SU-DHL-6 (cell line): ENCODE data around the gene UNC13B.

Source experiments
- H2AFZ ChIP-seq: fragments of 200-600 bp; sonication (generic); 2 replicates; pipeline ENCODE4 v1.6.1; 2014; ENCODE audit warnings: low read depth, mild to moderate bottlenecking, moderate library complexity, mixed read lengths, antibody characterized with exemption, low read length; ENCODE audit not compliant: severe bottlenecking
- H3F3A ChIP-seq: fragments of 200-600 bp; shearing (Covaris generic); 2 replicates; pipeline ENCODE4 v1.6.0; 2016; ENCODE audit warnings: antibody characterized with exemption, mild to moderate bottlenecking; ENCODE audit not compliant: insufficient read depth
- H3K27ac ChIP-seq: fragments of 200-600 bp; sonication (generic); 2 replicates; pipeline ENCODE4 v1.5.1; 2016; ENCODE audit warnings: low read depth, mild to moderate bottlenecking, low read length, moderate library complexity, mixed read lengths
- H3K27me3 ChIP-seq: fragments of 200-600 bp; sonication (generic), shearing (Covaris generic); 2 replicates; pipeline ENCODE4 v1.6.0; 2014; ENCODE audit warnings: mild to moderate bottlenecking, low read length
- H3K36me3 ChIP-seq: fragments of 200-600 bp; sonication (generic); 2 replicates; pipeline ENCODE4 v1.6.1; 2014; ENCODE audit warnings: mild to moderate bottlenecking, low read length, mixed read lengths
- H3K4me2 ChIP-seq: fragments of 300-600, 200-600 bp; shearing (Covaris generic), sonication (generic); 2 replicates; pipeline ENCODE4 v1.6.0; 2014; ENCODE audit warnings: low read length, low read depth, mild to moderate bottlenecking; ENCODE audit not compliant: poor library complexity, severe bottlenecking
- H3K4me3 ChIP-seq: fragments of 200-600 bp; sonication (generic); 2 replicates; pipeline ENCODE4 v1.5.1; 2014; ENCODE audit warnings: antibody characterized with exemption, low read length, mild to moderate bottlenecking, mixed read lengths; ENCODE audit not compliant: insufficient read depth, poor library complexity, severe bottlenecking
- H3K79me2 ChIP-seq: fragments of 200-600 bp; sonication (generic); 2 replicates; pipeline ENCODE4 v1.6.1; 2014; ENCODE audit warnings: mild to moderate bottlenecking, low read length, moderate library complexity; ENCODE audit not compliant: insufficient read depth
- H3K9ac ChIP-seq: fragments of 200-600 bp; sonication (generic); 2 replicates; pipeline ENCODE4 v1.7.0; 2014; ENCODE audit warnings: mild to moderate bottlenecking, low read length
- H3K9me2 ChIP-seq: fragments of 200-600 bp; sonication (generic); replicated peaks from 2 replicates; pipeline ENCODE4 v1.6.1; 2014; ENCODE audit warnings: low read length; ENCODE audit not compliant: insufficient read depth
- H3K9me3 ChIP-seq: fragments of 200-600 bp; sonication (generic); 2 replicates; pipeline ENCODE4 v1.6.1; 2014; ENCODE audit warnings: low read length, mixed read lengths; ENCODE audit not compliant: insufficient read depth
- H4K20me1 ChIP-seq: fragments of 200-600 bp; sonication (generic); 2 replicates; pipeline ENCODE4 v1.6.1; 2014; ENCODE audit warnings: low read depth, mild to moderate bottlenecking, antibody characterized with exemption, low read length, moderate library complexity, mixed read lengths
- EZH2phosphoT487 ChIP-seq: fragments of 200-600 bp; sonication (generic), shearing (Covaris generic); conservative IDR thresholded peaks from 2 replicates; pipeline ENCODE4 v1.6.1; 2018; ENCODE audit warnings: mild to moderate bottlenecking, antibody characterized with exemption, low read length, moderate library complexity, mixed read lengths
- TF ChIP-seq, protein P1 (sequence below): fragments of 200-600 bp; sonication (generic); IDR thresholded peaks from one replicate; pipeline ENCODE4 v1.5.1; 2017; ENCODE audit warnings: antibody characterized with exemption, mild to moderate bottlenecking, low read length, moderate library complexity; ENCODE audit not compliant: insufficient read depth, poor library complexity, severe bottlenecking

UNC13B gene

GRCh38 chr9:35380619-35381018 is 218.8 kb downstream of the UNC13B start:
- no peaks in the 10 kb centered on the region for H3K36me3 ChIP-seq

GRCh38 chr9:35385042-35385441 is 223.2 kb downstream of the UNC13B start:
- Histone ChIP-seq H3F3A (no peaks in the 10 kb centered on the region), H3K79me2 (no peaks in the 10 kb centered on the region), H3K27ac (no peak overlapping the region), H2AFZ (no peak overlapping the region), H3K9ac (no peak overlapping the region), H3K4me3 (no peak overlapping the region), H4K20me1 (no peaks in the 10 kb centered on the region), H3K27me3 (no peaks in the 10 kb centered on the region), H3K4me2 (no peak overlapping the region), H3K9me2 (no peaks in the 10 kb centered on the region), H3K9me3 (no peaks in the 10 kb centered on the region), H3K36me3 (no peaks in the 10 kb centered on the region)
- TF ChIP-seq, protein P1, sequence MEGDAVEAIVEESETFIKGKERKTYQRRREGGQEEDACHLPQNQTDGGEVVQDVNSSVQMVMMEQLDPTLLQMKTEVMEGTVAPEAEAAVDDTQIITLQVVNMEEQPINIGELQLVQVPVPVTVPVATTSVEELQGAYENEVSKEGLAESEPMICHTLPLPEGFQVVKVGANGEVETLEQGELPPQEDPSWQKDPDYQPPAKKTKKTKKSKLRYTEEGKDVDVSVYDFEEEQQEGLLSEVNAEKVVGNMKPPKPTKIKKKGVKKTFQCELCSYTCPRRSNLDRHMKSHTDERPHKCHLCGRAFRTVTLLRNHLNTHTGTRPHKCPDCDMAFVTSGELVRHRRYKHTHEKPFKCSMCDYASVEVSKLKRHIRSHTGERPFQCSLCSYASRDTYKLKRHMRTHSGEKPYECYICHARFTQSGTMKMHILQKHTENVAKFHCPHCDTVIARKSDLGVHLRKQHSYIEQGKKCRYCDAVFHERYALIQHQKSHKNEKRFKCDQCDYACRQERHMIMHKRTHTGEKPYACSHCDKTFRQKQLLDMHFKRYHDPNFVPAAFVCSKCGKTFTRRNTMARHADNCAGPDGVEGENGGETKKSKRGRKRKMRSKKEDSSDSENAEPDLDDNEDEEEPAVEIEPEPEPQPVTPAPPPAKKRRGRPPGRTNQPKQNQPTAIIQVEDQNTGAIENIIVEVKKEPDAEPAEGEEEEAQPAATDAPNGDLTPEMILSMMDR: no peak
- no peak for TF ChIP-seq EZH2phosphoT487

More at GRCh38 chr9:35380619-35381018, 218.8 kb downstream of the UNC13B start:
- H3K27me3 ChIP-seq: no peaks in the 10 kb centered on the region
- H3F3A ChIP-seq: no peaks in the 10 kb centered on the region
- H3K4me2 ChIP-seq: no peak overlapping the region
- H3K9me2 ChIP-seq: no peaks in the 10 kb centered on the region
- H3K27ac ChIP-seq: no peak overlapping the region
- H3K4me3 ChIP-seq: no peak overlapping the region
- no peak overlapping the region for H3K9ac ChIP-seq
- H2AFZ ChIP-seq: no peak overlapping the region
- H3K9me3 ChIP-seq: no peaks in the 10 kb centered on the region
- TF ChIP-seq, protein P1: no peak
- TF ChIP-seq EZH2phosphoT487: no peak
- H4K20me1 ChIP-seq: no peaks in the 10 kb centered on the region
- no peaks in the 10 kb centered on the region for H3K79me2 ChIP-seq

GRCh38 chr9:35395076-35395705 is 233.4 kb downstream of the UNC13B start:
- Histone ChIP-seq H3K36me3 (no peaks in the 10 kb centered on the region), H3K27me3 (no peaks in the 10 kb centered on the region), H3K4me2 (no peak overlapping the region), H3F3A (no peaks in the 10 kb centered on the region), H3K9me3 (no peaks in the 10 kb centered on the region), H3K9ac (no peak overlapping the region), H3K79me2 (no peaks in the 10 kb centered on the region), H4K20me1 (no peaks in the 10 kb centered on the region), H3K4me3 (no peak overlapping the region), H3K27ac (no peak overlapping the region), H3K9me2 (no peaks in the 10 kb centered on the region), H2AFZ (no peak overlapping the region)
- TF ChIP-seq EZH2phosphoT487: no peak
- TF ChIP-seq, protein P1: no peak
